ENCODE measurements around the gene TNFSF18. TPM values are rescaled to one million over a fixed set of nuclear protein-coding genes. Genes with fewer than 3 reads are reported as not detected.

The TNFSF18 gene
- total and polyA plus RNA-seq, 4 donors: 0.61 TPM; not detected in 3

DNA sequence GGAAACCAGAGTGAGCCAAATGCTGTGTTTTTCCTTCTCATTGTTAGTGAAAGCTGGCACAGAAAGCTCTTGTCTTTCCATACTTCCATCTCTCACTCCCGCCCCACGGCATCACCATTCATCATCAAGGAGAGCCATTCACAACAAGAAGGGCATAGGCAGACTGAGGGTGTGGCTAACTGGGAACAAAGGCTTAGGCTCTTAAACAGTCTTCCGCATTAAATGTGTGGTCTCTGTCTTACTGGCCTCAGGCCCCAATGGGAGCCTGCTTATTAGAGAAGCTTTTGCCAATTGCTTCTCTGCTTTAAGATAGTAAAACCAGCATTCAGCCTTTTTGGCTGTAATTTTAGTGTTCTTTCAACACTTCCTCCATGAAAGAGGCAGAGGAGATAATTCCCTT, 51.4 kb downstream of the TNFSF18 start (continued):
- TF ChIP-seq, protein P1, sequence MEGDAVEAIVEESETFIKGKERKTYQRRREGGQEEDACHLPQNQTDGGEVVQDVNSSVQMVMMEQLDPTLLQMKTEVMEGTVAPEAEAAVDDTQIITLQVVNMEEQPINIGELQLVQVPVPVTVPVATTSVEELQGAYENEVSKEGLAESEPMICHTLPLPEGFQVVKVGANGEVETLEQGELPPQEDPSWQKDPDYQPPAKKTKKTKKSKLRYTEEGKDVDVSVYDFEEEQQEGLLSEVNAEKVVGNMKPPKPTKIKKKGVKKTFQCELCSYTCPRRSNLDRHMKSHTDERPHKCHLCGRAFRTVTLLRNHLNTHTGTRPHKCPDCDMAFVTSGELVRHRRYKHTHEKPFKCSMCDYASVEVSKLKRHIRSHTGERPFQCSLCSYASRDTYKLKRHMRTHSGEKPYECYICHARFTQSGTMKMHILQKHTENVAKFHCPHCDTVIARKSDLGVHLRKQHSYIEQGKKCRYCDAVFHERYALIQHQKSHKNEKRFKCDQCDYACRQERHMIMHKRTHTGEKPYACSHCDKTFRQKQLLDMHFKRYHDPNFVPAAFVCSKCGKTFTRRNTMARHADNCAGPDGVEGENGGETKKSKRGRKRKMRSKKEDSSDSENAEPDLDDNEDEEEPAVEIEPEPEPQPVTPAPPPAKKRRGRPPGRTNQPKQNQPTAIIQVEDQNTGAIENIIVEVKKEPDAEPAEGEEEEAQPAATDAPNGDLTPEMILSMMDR (IDR thresholded peaks at IDR 0.05; ENCODE audit: low read depth, low read length, missing input control): no peak
- TF ChIP-seq FOXA2 (IDR thresholded peaks at IDR 0.05) (no peak), HNF4G (IDR thresholded peaks at IDR 0.05) (no peak), RAD21 (IDR thresholded peaks at IDR 0.05) (no peak)
- TF ChIP-seq, protein P2, sequence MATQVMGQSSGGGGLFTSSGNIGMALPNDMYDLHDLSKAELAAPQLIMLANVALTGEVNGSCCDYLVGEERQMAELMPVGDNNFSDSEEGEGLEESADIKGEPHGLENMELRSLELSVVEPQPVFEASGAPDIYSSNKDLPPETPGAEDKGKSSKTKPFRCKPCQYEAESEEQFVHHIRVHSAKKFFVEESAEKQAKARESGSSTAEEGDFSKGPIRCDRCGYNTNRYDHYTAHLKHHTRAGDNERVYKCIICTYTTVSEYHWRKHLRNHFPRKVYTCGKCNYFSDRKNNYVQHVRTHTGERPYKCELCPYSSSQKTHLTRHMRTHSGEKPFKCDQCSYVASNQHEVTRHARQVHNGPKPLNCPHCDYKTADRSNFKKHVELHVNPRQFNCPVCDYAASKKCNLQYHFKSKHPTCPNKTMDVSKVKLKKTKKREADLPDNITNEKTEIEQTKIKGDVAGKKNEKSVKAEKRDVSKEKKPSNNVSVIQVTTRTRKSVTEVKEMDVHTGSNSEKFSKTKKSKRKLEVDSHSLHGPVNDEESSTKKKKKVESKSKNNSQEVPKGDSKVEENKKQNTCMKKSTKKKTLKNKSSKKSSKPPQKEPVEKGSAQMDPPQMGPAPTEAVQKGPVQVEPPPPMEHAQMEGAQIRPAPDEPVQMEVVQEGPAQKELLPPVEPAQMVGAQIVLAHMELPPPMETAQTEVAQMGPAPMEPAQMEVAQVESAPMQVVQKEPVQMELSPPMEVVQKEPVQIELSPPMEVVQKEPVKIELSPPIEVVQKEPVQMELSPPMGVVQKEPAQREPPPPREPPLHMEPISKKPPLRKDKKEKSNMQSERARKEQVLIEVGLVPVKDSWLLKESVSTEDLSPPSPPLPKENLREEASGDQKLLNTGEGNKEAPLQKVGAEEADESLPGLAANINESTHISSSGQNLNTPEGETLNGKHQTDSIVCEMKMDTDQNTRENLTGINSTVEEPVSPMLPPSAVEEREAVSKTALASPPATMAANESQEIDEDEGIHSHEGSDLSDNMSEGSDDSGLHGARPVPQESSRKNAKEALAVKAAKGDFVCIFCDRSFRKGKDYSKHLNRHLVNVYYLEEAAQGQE (IDR thresholded peaks at IDR 0.05): no peak

GRCh38 chr1:172997941-172998361, 52.8 kb downstream of the TNFSF18 start:
- TF ChIP-seq RXRA (IDR thresholded peaks at IDR 0.05) (no peak), FOXA1 (IDR thresholded peaks at IDR 0.05) (no peak), HNF4G (IDR thresholded peaks at IDR 0.05) (no peak), FOXA2 (IDR thresholded peaks at IDR 0.05) (no peak), HNF4A (conservative IDR thresholded peaks at IDR 0.05) (no peak), EGR1 (IDR thresholded peaks at IDR 0.05; ENCODE audit: low read depth in 2 of 2) (no peak), SP1 (IDR thresholded peaks at IDR 0.05) (no peak), GABPA (IDR thresholded peaks at IDR 0.05 in 1 of 2, conservative IDR thresholded peaks at IDR 0.05 in 1 of 2) (no peak), RAD21 (IDR thresholded peaks at IDR 0.05) (no peak), NR2F2 (IDR thresholded peaks at IDR 0.05) (no peak)
- TF ChIP-seq, protein P2 (IDR thresholded peaks at IDR 0.05): no peak
- TF ChIP-seq, protein P3, sequence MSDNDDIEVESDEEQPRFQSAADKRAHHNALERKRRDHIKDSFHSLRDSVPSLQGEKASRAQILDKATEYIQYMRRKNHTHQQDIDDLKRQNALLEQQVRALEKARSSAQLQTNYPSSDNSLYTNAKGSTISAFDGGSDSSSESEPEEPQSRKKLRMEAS (IDR thresholded peaks at IDR 0.05): no peak
- TF ChIP-seq, protein P4, sequence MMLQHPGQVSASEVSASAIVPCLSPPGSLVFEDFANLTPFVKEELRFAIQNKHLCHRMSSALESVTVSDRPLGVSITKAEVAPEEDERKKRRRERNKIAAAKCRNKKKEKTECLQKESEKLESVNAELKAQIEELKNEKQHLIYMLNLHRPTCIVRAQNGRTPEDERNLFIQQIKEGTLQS (IDR thresholded peaks at IDR 0.05): no peak
- TF ChIP-seq, protein P5, sequence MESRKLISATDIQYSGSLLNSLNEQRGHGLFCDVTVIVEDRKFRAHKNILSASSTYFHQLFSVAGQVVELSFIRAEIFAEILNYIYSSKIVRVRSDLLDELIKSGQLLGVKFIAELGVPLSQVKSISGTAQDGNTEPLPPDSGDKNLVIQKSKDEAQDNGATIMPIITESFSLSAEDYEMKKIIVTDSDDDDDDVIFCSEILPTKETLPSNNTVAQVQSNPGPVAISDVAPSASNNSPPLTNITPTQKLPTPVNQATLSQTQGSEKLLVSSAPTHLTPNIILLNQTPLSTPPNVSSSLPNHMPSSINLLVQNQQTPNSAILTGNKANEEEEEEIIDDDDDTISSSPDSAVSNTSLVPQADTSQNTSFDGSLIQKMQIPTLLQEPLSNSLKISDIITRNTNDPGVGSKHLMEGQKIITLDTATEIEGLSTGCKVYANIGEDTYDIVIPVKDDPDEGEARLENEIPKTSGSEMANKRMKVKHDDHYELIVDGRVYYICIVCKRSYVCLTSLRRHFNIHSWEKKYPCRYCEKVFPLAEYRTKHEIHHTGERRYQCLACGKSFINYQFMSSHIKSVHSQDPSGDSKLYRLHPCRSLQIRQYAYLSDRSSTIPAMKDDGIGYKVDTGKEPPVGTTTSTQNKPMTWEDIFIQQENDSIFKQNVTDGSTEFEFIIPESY (IDR thresholded peaks at IDR 0.05): no peak
- WGBS: 79% methylated on average over 2 of the region's 2 CpGs
- DNase-seq (ENCODE audit: low spot score): no peak

More at GRCh38 chr1:172997941-172998361, 52.8 kb downstream of the TNFSF18 start:
- Histone ChIP-seq H3K27me3 (ENCODE audit: control insufficient read depth in 4 of 4, insufficient read depth in 4 of 4, low read length in 3 of 4) (no peaks in the 10 kb centered on the region), H3K27ac (ENCODE audit: low read depth in 1 of 2, low read length in 2 of 2) (no peak overlapping the region), H3K4me3 (ENCODE audit: low read depth in 1 of 3, low read length in 3 of 3) (no peak overlapping the region), H3K9ac (ENCODE audit: low read depth in 1 of 2, low read length in 2 of 2) (no peak overlapping the region), H3K4me1 (ENCODE audit: control insufficient read depth in 4 of 4, insufficient read depth in 4 of 4, low read length in 3 of 4) (no peaks in the 10 kb centered on the region), H3K9me3 (ENCODE audit: control insufficient read depth in 4 of 4, low read length in 3 of 4) (no peaks in the 10 kb centered on the region), H3K36me3 (ENCODE audit: control insufficient read depth in 4 of 4, insufficient read depth in 3 of 4, low read depth in 1 of 4, low read length in 3 of 4) (no peaks in the 10 kb centered on the region)
